K562 (cell line): ENCODE results near the gene HOXA7. TPM values are rescaled to one million over a fixed set of nuclear protein-coding genes. Genes with fewer than 3 reads are reported as not detected.

Source experiments
- ATAC-seq: fragments of 200-7000 bp; cut with Tn5 transposase; 3 replicates; pipeline ENCODE4 v1.9.1; 2020; ENCODE audit warnings: moderate library complexity
- BruUV-seq: library from RNA; stranded (reverse); fragments of 400-500 nt; replicated peaks from 2 replicates; lab custom pipeline; 2021; lab: Mats Ljungman, UMichigan
- CTCF ChIA-PET: fragments of 300-600 bp; formaldehyde crosslinking; extraction: SDS; loops from one replicate; lab custom pipeline; 2021; ENCODE audit warnings: low intra/inter-chr PET ratio; lab: Yijun Ruan, JAX
- POLR2A ChIA-PET: fragments of 300-600, 350-650 bp; sonication (Branson Sonifier 250); formaldehyde crosslinking; extraction: SDS; loops from one replicate; lab custom pipeline; 2021; ENCODE audit warnings: antibody characterized with exemption, inconsistent platforms; lab: Yijun Ruan, JAX
- DNase-seq, 4 experiments: peaks; one replicate each; pipeline versions ENCODE4 v3.0.0 to v3.0.0-alpha.2; 2011 to 2018; ENCODE audit warnings: low spot score in 3 of 4, mixed read lengths in 3 of 4; ENCODE audit errors: extremely low read depth in 1 of 4
- FAIRE-seq: peaks from 2 replicates; lab custom pipeline; 2011; peaks lifted over from hg19 to GRCh38; lab: Jason Lieb, UNC
- H2AFZ ChIP-seq: 2 replicates; pipeline ENCODE4 v1.6.0; 2011; ENCODE audit warnings: low read depth, low read length, control low read depth, inconsistent platforms
- H3K27ac ChIP-seq: fragments of 200-600 bp; 3 replicates; pipeline ENCODE4 v1.8.0; 2011; ENCODE audit warnings: low read depth, mild to moderate bottlenecking, control low read depth, inconsistent platforms, low read length, moderate library complexity, mixed read lengths; ENCODE audit errors: extremely low read depth
- H3K27me3 ChIP-seq, 2 experiments: fragments of 300-600 bp in 1 of 2; 2 replicates in 1 of 2; 3 replicates in 1 of 2; pipeline versions ENCODE4 v1.6.0 to v1.8.0; 2011; ENCODE audit warnings: inconsistent platforms in 2 of 2, low read length in 2 of 2, mild to moderate bottlenecking in 1 of 2, mixed read lengths in 1 of 2, moderate library complexity in 1 of 2; ENCODE audit not compliant: control insufficient read depth in 2 of 2, insufficient read depth in 2 of 2
- H3K36me3 ChIP-seq: fragments of 300-600 bp; 3 replicates; pipeline ENCODE4 v1.8.0; 2011; ENCODE audit warnings: mild to moderate bottlenecking, low read length, inconsistent platforms; ENCODE audit not compliant: control insufficient read depth, insufficient read depth
- H3K4me1 ChIP-seq, 2 experiments: fragments of 200-600 bp in 1 of 2; replicated peaks in 1 of 2; 2 replicates in 1 of 2; 3 replicates in 1 of 2; pipeline versions ENCODE4 v1.5.1 to v1.8.0; 2011; ENCODE audit warnings: inconsistent platforms in 2 of 2, low read length in 2 of 2, mild to moderate bottlenecking in 1 of 2, mixed read lengths in 1 of 2, moderate library complexity in 1 of 2; ENCODE audit not compliant: control insufficient read depth in 2 of 2, insufficient read depth in 2 of 2
- H3K4me2 ChIP-seq: 2 replicates; pipeline ENCODE4 v1.6.1; 2011; ENCODE audit warnings: low read length, control low read depth, inconsistent platforms, mixed read lengths; ENCODE audit not compliant: insufficient read depth
- H3K4me3 ChIP-seq: fragments of 200-600 bp; sonication (generic), shearing (Covaris generic); 2 replicates; pipeline ENCODE4 v1.5.1; 2016; ENCODE audit warnings: control low read depth, inconsistent platforms
- H3K79me2 ChIP-seq: fragments of 200-600 bp; 3 replicates; pipeline ENCODE4 v1.8.0; 2011; ENCODE audit warnings: low read length, inconsistent platforms; ENCODE audit not compliant: control insufficient read depth, insufficient read depth
- H3K9ac ChIP-seq, 2 experiments: 2 replicates each; pipeline versions ENCODE4 v1.6.0 to v1.6.1; 2011; ENCODE audit warnings: low read depth in 2 of 2, low read length in 2 of 2, control low read depth in 1 of 2, inconsistent platforms in 1 of 2, mild to moderate bottlenecking in 1 of 2, mixed read lengths in 1 of 2; ENCODE audit not compliant: insufficient read depth in 1 of 2
- H3K9me1 ChIP-seq: one replicate; pipeline ENCODE4 v1.6.0; 2011; ENCODE audit warnings: inconsistent platforms, mild to moderate bottlenecking, low read length, moderate library complexity; ENCODE audit not compliant: control insufficient read depth, insufficient read depth
- H3K9me3 ChIP-seq: replicated peaks from 2 replicates; pipeline ENCODE4 v1.5.1; 2011; ENCODE audit warnings: low read depth, low read length, inconsistent platforms; ENCODE audit not compliant: control insufficient read depth, insufficient read depth
- H4K20me1 ChIP-seq: replicated peaks from 2 replicates; pipeline ENCODE4 v1.6.1; 2011; ENCODE audit warnings: low read length, inconsistent platforms, mixed read lengths; ENCODE audit not compliant: control insufficient read depth, insufficient read depth
- CREB3L1 ChIP-seq: fragments of 450-650 bp; IDR thresholded peaks from 2 replicates; pipeline ENCODE4 v1.6.1; 2014; ENCODE audit warnings: low read depth, mild to moderate bottlenecking, moderate library complexity, borderline replicate concordance
- FUS ChIP-seq: fragments of 200-400 bp; formaldehyde crosslinking; optimal IDR thresholded peaks from 2 replicates; pipeline ENCODE3; 2017; ENCODE audit warnings: low read depth, low read length
- PTTG1 ChIP-seq: fragments of 450-650 bp; IDR thresholded peaks from 2 replicates; pipeline ENCODE4 v1.6.1; 2016; ENCODE audit warnings: low read depth, mild to moderate bottlenecking, missing genetic modification characterization, missing compliant biosample characterization
- TAF1 ChIP-seq: IDR thresholded peaks from 2 replicates; pipeline ENCODE4 v1.6.1; 2011; ENCODE audit warnings: mild to moderate bottlenecking, low read length, moderate library complexity; ENCODE audit not compliant: insufficient read depth, control insufficient read depth, severe bottlenecking; ENCODE audit errors: extremely low read depth
- TAL1 ChIP-seq: fragments of 450-650 bp; IDR thresholded peaks from 2 replicates; pipeline ENCODE4 v1.6.1; 2016; ENCODE audit warnings: mild to moderate bottlenecking
- ZFP1 ChIP-seq: fragments of 450-650 bp; formaldehyde crosslinking; IDR thresholded peaks from 2 replicates; pipeline ENCODE4 v1.4.0; 2020; ENCODE audit warnings: mild to moderate bottlenecking, mixed read lengths
- WGBS: fragments of 100-300 bp; shearing (Covaris generic); methylation state at CpG from one replicate; pipeline ENCODE4 v1.1.6; 2016; ENCODE audit warnings: low coverage, mixed read lengths; ENCODE audit not compliant: insufficient coverage; ENCODE audit errors: missing lambda C conversion rate; 5-methylcytosine and 5-hydroxymethylcytosine counted together
- in situ Hi-C: fragments of 300-500 bp; cut with MboI; formaldehyde crosslinking; loops from 4 replicates; pipeline ENCODE4 v1.15.0; 2018; ENCODE audit warnings: inconsistent platforms, mixed read lengths
- intact Hi-C: fragments of 100-400 bp; cut with micrococcal nuclease; formaldehyde crosslinking; loops from 2 replicates; pipeline ENCODE4 v1.14.2; 2022
- polyA plus RNA-seq, 8 experiments: library from polyadenylated mRNA; depleted of rRNA in 4 of 8; stranded (reverse) in 5 of 8; unstranded in 3 of 8; fragments of >200 nt; fragmentation: Nextera tagmentation in 2 of 8; fragmentation: Illumina TruSeq in 1 of 8; extraction: Ambion mirVana in 2 of 8; extraction: Trizol in 1 of 8; gene quantifications; 2 replicates each; pipeline versions ENCODE4 v1.2.1 to v1.2.3, GENCODE V29; 2011 to 2014; ENCODE audit warnings: inconsistent platforms in 1 of 8, missing spikeins in 1 of 8
- total RNA-seq, 7 experiments: library from RNA; depleted of rRNA in 6 of 7; stranded (reverse); fragments of >200 nt in 6 of 7; fragmentation: Illumina TruSeq in 2 of 7; extraction: Trizol in 2 of 7; gene quantifications; 2 replicates each; pipeline versions ENCODE4 v1.2.1 to v1.2.3, GENCODE V29; 2011 to 2021; ENCODE audit warnings: low replicate concordance in 1 of 7
- TF ChIP-seq, protein P1 (sequence below): fragments of 450-650 bp; formaldehyde crosslinking; IDR thresholded peaks from 2 replicates; pipeline ENCODE4 v1.4.0; 2020; ENCODE audit warnings: mild to moderate bottlenecking, mixed read lengths
- TF ChIP-seq, protein P2 (sequence below): fragments of 250-450 bp; sonication (Bioruptor Pico); IDR thresholded peaks from 2 replicates; pipeline ENCODE4 v1.8.0; 2021; ENCODE audit warnings: moderate library complexity, mild to moderate bottlenecking, inconsistent platforms

HOXA7 gene
- total and polyA plus RNA-seq, 9 of the 15 experiments (the other 6 are each of a cell fraction or from before 2014, with no cell fraction given), result not detected

- CTCF ChIA-PET, result interaction anchor here (1.5 to 2.5 kb wide), 2 partner anchors 472 to 478 kb away, joined by 9 read pairs; no protein-coding TSS in a partner anchor
- FAIRE-seq, result no peak
- H3K4me2 ChIP-seq, result no peak overlapping the region
Observed at GRCh38 chr7:27159266-27160144, 3.0 kb upstream of the HOXA7 start.

More at GRCh38 chr7:27159266-27160144, 3.0 kb upstream of the HOXA7 start:
- H4K20me1 ChIP-seq, result no peaks in the 10 kb centered on the region
- H3K9ac ChIP-seq, result no peak overlapping the region
- no peak overlapping the region for H2AFZ ChIP-seq
- ATAC-seq, result no peak
- no peak for DNase-seq
- BruUV-seq, result no TSS peak
- POLR2A ChIA-PET, result no interaction called here
- intact Hi-C loops, result loop anchor here (2.0 to 5.0 kb wide), 5 partner anchors 297 to 1267 kb away; partner anchors contain the start of genes SKAP2 and SNX10
- in situ Hi-C loops, result loop anchor here (25.0 kb wide), 3 partner anchors 647 to 1272 kb away; no protein-coding TSS in a partner anchor
- peaks cover 0 to 20% of the 10 kb centered on the region in 2 experiments; a peak in 2 of 5 replicates for H3K4me1 ChIP-seq
- TF ChIP-seq TAF1, result no peak
- TF ChIP-seq, protein P1, sequence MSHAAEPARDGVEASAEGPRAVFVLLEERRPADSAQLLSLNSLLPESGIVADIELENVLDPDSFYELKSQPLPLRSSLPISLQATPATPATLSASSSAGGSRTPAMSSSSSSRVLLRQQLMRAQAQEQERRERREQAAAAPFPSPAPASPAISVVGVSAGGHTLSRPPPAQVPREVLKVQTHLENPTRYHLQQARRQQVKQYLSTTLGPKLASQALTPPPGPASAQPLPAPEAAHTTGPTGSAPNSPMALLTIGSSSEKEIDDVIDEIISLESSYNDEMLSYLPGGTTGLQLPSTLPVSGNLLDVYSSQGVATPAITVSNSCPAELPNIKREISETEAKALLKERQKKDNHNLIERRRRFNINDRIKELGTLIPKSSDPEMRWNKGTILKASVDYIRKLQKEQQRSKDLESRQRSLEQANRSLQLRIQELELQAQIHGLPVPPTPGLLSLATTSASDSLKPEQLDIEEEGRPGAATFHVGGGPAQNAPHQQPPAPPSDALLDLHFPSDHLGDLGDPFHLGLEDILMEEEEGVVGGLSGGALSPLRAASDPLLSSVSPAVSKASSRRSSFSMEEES (CRISPR knock-in tag), result no peak
- TF ChIP-seq PTTG1, result no peak
- TF ChIP-seq TAL1, result no peak
- TF ChIP-seq, protein P2, sequence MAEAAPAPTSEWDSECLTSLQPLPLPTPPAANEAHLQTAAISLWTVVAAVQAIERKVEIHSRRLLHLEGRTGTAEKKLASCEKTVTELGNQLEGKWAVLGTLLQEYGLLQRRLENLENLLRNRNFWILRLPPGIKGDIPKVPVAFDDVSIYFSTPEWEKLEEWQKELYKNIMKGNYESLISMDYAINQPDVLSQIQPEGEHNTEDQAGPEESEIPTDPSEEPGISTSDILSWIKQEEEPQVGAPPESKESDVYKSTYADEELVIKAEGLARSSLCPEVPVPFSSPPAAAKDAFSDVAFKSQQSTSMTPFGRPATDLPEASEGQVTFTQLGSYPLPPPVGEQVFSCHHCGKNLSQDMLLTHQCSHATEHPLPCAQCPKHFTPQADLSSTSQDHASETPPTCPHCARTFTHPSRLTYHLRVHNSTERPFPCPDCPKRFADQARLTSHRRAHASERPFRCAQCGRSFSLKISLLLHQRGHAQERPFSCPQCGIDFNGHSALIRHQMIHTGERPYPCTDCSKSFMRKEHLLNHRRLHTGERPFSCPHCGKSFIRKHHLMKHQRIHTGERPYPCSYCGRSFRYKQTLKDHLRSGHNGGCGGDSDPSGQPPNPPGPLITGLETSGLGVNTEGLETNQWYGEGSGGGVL (CRISPR knock-in tag), result no peak
- no peak for TF ChIP-seq CREB3L1
- TF ChIP-seq ZFP1 (CRISPR knock-in tag), result no peak
- no peak for TF ChIP-seq FUS
- TF ChIP-seq, all 486 proteins: peak for 0
- H3K27me3 ChIP-seq, result peaks cover 15 to 76% of the 10 kb centered on the region in 2 experiments
- H3K9me3 ChIP-seq, result no peaks in the 10 kb centered on the region
- H3K36me3 ChIP-seq, result no peaks in the 10 kb centered on the region
- no peak overlapping the region for H3K4me3 ChIP-seq
- no peak overlapping the region for H3K27ac ChIP-seq
- no peaks in the 10 kb centered on the region for H3K9me1 ChIP-seq
- 30% methylated on average over 27 of the region's 27 CpGs for WGBS
- H3K79me2 ChIP-seq, result no peaks in the 10 kb centered on the region
